Suppressor macrophage (primary cell): ENCODE measurements around the gene ANO2.

ENCODE experiments used
- DNase-seq, 4 experiments: peaks; one replicate each; pipeline ENCODE4 v3.0.0-alpha.2; 2020 to 2022
- total RNA-seq, 17 experiments: gene quantifications; one replicate each; lab custom pipeline; 2026; ENCODE audit warnings: mixed read lengths in 6 of 17, inconsistent platforms in 3 of 17; lab: John Stamatoyannopoulos, UW

The ANO2 gene
- 0 to 4.8 (median 0.15) reads per million in 17 experiments for total RNA-seq

DNA sequence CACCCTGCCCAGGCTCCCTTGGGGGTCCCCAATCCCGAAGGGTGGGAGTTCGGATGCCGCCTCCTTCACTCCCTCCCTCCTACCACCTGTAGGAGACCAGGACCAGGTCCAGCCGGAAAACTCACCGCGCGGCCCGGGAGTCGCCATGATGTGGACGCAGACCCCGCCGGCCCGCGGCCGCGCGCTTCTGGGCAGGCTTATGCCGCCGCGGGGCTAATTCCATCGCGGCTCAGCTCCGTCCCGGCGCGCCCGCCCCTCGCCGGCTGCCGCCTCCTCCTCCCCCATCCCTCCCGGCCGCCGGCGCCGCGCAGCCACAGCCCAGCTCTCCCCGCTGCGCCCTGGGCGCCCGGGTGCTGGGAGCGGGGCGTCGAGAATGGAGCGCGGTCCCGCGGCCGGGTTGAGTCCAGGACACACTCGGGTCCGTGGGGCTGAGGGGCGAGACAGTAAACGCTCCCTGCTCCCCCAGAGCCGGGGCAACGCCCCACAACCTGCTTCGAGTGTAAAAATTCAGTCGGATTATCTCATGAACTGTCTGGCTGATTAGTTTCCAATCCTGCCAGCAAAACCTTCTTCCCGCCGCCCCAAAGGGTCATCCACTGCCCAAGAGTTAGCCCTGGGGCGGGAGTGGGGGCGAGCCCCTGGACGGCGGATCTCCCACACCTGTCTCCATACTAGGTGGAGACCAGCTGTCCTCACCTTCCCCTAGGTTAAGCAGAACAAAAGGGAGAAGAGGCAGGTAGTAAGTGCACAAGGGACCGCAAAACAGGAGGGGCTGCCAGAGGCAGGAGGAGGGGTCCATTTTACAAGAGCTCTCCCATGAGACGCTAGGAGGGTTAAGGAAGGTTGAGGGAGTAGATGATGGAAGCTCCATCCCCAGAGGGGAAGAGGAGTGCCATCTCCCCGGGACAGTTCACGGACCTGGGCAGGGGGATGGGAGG, at the start of gene ANO2:
ANO2 (minus strand) TSS at position 189 of the 938 bp plus-strand sequence; CDS start at position 147, 42 bp downstream.
- no peak for DNase-seq

DNA sequence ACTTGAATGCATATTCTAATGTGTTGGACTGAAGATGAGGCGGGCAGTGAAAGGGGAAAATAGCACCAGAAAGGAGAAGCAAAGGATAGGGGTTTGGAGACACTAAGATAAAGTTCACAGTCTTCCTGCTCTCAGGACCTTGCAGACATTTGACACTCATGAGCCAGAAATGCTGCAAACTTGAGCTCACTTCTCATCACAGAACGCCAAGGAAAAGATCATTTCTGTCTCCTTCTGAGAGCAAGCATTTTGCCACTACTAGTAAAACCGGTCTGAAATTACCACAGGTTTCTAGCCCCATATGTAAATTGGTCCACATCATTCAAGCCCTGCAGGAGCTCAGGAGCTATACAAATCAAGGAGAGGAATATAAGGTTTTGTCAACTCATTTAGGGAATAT, 44.6 kb upstream of the ANO2 start:
- DNase-seq, result no peak

DNA sequence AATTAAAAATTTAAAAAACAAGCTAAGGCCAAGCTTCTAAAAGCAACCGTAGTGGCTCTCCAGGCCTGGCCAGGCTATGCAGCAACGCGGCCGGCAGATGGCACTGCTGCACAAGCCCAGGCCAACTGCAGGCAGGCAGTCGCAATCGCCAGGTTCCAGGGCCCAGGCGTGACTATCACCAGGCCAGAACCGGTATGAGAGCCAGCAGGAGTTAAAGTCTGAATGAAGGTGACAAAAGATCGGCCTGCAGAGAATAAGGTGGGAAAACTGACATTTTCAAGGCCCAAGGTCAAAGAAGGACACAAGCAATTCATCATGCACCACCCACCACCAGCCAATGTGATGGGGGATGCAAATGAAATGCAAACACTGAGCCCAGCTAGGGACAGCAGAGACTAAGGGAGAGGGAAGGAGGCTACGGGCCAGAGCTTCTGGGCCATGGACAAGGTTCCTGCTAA, 43.6 kb upstream of the ANO2 start:
- DNase-seq, result peak; percentile 75 to 89 (median 86)

DNA sequence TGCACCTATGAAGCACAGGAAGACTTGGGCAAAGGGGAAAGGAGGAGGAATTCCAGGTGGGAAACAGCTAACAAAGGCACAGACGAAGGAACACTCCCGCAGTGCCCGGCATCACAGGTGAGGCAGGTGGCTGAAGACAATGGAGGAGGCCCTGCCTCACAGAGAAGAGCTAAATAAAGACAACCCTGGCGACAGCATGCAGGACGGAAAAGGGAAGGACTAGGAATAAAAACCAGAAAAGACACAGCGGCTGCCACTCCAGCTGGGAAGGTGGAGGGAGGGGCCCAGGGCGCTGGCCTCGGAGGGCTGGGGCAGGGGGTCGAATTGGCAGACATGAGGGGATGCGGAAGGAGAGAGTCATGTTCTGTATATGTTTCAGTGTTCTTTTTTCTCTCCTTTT, 43.0 kb upstream of the ANO2 start:
- no peak for DNase-seq

DNA sequence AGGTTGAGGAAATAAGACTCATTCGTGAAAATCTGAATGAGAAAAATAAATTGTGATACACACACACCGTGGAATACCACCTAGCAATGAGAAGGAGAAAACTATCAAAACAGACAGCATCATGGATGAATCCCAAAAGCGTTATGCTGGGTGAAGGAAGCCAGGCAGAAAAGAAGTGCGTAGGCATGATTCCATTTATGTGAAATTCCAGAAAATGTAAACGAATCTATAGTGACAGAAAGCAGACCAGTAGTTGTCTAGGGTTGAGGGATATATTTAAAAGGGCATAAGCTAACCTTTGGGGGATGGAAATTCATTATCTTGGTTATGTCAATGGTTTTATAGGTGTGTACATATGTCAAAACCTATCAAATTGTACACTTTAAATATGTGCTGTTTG, 42.5 kb upstream of the ANO2 start:
- no peak for DNase-seq

DNA sequence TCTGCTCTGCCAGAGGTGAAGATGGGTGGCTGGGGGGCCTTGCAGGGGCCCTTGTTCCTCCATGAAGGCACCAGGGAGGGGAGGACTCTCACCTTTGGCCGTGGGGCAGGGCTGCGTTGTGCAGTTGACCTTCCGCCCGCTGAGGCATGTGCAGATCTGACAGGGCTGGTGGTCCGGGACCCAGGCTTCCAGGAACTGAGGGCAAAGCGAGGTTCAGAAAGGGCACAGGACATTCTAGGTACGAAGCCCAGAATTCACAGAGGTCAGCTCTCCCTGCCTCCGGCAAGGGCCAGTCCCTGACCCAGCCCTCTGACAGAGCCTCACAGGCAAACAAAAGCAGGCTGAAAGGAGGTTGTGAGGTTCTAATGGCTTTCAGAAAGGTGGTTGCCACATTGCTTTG, 40.4 kb upstream of the ANO2 start:
- no peak for DNase-seq

DNA sequence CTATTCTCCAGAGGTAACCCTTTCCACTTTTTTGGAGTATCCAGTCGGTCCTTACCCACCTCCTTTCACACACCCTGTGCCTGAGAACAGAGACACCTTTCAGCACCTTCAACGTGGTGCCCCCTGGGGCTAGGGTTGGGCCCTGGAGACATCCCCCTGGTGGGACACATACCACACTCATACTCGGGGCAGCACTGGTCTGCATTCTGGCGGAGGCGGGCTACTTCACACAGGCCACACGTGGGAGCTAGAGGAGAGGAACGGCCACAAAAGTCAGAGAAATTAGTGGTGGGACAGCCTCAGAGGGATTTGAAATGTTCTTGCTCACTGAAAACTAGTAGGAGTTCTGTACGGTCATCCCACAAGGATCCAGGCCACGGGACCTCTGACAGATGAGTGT, 39.8 kb upstream of the ANO2 start:
- DNase-seq, result no peak

DNA sequence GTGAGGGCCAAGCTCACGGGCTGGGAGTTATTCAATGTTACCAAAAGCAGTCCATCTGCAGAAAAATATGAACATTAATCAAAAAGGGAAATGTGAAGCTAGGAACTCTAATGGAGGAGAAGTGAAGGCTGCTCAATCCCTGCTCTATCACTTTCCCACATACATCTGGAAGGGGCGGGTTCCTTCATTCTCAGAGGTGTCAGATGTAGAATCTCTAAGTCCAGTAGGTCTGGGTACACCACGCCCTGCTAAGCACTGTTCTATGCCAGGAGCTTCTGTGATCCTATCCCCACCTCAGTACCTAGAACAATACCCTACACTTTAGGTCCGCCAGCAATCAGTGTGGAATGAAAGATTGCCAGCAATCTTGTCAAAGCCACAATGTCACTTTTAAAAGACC, 37.0 kb upstream of the ANO2 start:
- DNase-seq, result no peak

DNA sequence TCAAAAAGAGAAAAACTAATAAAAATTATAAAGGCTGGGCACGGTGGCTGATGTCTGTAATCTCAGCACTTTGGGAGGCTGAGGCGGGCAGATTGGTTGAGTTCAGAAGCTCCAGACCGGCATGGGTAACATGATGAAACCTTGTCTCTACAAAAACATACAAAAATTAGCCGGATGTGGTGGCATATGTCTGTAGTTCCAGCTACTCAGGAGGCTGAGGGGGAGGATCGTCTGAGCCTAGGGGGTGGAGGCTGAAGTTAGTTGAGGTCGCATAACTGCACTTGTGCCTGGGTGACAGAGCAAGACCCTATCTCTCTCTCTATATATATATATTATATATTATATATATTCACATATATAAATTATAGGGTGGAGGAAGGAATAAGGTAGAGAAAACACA, 32.5 kb upstream of the ANO2 start:
- DNase-seq, result no peak

DNA sequence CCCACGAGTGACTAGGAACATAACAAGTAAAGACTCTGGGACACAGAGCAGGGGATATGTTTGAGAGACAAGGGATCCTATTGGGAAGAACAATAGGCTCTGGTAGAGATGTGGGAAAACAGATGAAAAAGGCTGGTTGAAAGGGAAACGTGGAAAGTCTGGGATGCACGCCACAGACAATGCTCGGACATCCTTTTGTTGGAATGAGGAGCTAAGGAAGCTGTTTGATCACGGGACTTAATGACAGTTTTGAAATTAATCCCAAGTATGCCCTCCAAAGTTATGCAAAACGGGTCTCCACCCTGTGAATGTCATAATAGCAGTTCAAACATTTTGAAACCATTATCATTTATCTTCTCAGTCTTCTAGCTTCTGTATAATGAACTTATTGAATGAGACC, 31.7 kb upstream of the ANO2 start:
- DNase-seq, result no peak

DNA sequence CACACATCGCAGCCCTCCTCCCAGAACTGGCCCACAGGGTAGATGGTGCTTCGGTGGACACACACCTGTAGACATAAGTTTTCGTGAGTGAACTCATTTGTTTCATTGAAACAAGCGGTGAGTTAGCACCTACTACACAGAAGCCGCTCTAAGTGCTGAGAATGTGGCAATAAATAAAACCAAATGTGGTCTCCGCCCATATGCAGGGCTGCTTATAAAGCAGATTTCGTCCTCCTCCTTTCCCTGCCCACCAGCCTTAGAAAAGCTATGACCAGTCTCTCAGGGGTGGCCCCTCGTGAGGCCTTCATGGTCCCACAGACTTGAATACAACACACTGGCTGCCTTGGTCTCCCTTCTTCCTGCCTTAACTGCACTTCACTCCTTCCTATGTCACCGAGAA, 31.1 kb upstream of the ANO2 start:
- no peak for DNase-seq

DNA sequence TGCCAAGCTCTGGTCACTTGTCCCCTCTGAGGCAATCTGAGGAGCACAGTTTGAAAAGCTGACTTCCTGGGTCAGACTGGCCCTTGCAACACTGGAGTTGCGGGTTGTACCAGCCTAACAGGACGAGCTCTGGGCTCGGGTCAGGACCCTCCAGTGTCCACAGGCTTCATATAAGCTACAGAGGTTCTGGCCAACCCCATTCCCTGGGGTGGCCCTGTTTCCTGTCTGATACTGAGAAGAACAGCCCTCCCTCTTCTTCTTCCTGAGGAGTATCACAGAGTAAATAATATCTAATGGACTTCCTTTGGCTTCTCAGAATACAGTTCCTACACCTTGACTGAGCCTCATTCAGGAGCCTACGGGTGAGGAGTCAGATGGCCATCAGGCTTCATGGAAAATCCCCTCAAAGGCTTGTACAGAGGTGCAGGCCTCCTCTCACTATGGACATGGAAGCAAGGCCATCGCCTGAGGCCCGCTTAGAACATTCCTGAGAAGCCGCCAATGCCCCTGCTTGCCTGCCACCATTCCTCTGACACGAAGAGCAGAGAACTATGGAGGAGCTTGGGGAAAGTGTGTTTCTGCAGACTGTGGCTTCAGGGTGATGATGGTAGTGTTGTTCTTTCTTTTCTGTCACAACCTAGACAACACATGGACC, 28.5 kb upstream of the ANO2 start:
- no peak for DNase-seq

DNA sequence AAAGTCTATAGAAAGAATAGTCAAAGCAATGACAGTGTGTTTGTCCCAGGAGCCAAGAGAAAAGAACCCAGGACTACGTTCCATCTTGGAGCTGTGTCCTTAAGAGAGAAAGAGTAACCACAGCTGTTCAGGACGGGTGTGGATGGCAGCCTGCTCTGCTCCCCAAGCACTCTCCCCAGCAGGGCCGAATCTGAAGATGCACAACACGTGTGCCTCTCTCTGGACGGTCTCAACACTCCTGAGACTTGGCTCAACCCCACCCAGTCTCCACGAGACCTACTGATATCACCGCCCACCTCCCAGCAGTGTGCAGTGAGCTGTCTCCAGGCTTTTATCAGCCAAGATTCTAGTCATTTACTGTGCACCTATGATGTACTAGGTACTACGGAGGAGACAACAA, 27.3 kb upstream of the ANO2 start:
- no peak for DNase-seq

DNA sequence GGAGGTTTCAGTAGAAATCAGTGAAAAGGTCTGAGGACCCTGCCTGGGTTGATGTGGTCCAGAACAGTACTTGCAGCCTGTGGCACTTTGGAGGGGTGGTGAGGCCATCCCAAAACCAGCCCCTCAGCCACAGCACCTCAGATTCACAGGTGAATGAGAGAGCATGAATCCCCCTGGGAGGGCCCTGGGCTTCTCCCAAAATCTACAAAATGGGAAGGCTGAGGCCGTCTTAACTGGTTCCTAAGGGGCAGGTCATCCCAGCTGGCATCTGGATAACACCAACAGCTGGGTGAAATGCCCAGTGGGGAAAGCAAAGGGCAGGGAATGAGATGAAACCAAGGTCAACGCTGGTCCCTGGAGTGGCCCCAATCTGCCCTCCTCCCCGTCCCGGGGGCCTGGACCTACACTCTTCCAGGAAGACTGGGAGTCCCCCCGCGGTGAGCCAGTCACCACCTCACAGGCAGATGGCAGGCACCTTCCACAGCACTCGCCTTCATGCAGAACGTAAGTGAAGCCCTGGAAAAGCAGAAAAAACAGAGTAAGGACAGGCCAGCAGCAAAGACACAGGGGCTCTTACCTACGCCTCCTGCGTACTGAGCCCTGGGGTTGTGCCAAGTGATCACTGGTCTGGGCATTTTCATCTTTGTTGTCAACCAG, 26.3 kb upstream of the ANO2 start:
- DNase-seq, result no peak

DNA sequence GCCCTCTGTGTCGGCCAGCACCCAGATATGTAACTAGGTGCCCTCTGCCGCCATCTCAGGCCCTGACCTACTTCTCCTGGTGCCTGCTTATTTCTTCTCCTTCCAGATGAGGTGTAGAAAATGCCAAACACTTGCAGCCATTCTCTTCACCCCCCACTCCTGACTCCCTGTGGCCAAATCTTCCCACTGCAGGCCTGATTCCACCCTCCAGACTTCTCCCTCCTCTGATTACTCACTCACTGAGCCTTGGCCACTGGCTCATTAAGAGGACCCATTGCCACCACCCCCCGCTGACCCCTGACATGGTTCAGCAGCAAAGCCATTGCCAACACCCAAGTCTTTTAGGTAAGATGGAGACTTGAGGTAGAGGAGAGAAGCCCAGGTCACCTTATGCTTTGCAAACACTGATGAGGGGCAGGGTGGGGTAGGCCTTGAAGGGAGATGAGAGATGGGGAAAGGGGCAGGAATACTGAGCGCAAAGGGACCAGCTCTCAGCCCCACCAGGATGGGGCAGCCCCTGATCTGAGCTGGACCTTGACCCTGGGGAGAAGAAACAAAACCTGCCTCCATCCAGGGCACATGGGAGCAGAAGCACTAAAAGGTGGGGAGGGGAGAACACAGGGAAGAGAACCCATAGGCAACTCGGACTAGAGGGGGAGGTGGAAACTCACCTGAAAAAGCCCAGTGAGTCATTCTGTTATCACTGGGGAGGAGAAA, 25.1 kb upstream of the ANO2 start:
- no peak for DNase-seq

DNA sequence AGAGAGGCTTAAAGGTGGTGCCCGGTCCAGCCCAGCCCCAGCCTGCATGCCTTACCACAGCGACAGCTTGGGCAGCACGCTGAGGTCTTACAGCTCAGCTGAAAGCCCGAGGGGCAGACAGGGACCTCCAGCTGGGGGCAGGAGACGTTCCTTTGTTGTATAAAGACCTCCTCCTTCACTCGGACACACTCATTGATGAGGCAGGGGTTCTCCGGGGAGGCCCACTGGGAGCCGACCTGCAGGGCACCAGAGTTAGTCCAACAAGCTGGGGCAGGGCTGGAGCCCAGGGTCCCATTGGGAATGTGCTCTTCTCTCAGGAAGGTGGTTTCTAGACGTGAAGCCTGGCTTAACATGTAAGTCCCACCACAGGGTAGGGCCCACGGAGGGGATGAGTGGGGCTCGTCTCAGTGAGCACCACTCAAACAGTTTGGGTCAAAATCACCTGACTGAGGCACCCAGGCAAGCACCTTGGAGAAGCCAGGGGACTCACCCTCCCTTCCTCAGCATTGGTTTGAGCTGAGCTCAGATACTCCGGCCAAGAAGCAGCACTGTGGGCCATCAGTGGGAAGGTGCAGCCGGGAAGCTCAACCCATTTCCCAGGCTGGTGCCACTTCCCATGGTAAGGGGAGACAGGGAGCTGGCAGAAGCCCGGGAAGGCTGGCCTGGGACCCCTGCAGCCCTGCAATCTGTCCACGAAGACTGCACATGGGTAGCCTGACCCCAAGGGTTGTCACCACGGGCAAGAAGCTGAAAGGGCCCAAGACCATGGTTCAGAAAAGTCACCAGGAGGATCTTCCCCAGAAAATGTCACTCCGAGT, 24.3 kb upstream of the ANO2 start:
- DNase-seq, result no peak

DNA sequence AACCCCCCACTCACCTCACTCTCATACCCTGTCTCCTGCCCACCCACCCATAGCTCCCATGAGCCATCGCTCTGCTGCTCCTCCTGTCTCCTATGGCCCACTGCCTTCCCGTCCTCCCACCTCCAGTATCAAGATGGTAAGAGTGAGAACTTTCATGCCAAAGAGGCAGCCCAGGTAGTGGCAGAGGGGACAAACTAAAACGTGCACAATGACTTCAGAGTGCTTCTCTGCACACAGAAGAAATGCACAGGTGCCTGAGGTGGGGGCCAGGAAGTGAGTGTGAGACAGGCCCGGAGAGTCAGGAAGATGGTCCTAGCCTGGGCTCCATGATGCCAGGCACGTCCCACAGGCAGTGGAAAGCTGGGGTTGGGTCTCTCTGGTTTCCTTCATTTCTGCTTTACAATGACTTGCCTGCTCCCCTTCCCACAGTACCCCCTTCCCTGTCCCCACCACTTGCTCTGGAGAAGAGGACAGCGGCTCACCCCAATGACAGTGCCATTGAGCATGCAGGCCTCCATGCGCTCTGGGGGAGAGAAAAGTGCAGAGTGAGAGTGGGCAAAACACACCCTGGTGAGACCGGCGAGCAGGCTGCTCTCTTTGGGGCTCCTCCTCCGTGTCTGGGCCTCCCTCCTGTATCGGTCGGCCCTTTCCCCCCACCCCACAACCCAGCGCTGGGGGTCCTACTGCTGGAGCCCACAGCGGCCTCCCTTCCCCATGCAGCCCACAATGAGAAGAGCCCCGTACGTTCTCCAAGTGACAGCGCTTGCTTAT, 22.8 kb upstream of the ANO2 start:
- DNase-seq, result no peak

DNA sequence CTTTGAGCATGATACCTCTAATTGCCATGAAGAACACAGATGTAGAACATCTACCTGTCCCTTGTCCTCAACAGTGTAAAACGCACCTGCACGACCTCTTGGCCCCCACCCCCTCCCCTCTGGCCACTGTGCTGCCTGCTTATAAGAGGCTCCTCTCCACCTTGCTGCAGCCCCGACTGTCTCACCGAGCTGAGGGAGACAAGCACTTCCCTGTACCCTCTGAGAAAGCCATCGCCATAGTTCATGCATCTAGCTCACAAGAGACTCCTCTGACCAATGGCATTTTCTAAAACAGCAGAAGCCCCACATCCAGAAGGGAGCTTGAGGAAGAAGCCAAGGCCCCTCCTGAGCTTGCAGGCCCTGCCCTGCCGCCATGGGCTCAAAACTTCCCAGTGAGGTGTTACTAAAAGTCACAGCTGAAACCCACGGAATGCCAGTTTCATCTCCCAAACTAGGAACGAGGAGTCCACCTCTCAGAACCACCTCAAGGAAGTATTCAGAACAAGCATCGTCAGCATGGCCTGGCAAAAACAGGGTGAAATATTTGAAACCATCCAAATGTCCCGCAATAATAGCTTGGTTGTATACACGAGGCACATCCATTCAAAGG, 21.5 kb upstream of the ANO2 start:
- DNase-seq, result no peak

DNA sequence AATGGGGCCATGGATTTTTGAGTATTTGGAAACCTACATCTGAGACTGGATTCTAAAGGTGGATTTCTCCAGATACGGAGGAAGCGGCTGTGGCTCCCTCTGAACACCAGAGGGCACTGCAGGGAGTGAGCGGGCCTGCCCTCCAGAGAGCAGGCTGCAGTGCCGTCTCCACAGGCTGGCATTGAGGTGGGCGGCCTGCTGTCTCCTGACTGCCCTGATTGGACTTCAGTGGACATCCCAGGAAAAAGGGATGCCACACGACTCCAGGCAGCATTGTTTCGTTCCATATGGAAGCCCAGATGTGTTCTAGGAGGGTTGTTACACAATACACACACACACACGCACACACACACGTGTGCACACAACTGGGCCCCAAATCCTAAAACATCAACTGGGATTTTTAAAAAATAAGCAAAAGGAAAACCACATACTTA, 20.9 kb upstream of the ANO2 start:
- peak; percentile 64 to 78 (median 71) for DNase-seq
